SKM-1 treated with dmso at 0.1 percent for 144 hours (cell line): ENCODE results near the gene SEPTIN7.

Experiments used
- DNase-seq: peaks from one replicate; lab custom pipeline; 2025; ENCODE audit not compliant: unreplicated experiment; lab: John Stamatoyannopoulos, UW

SEPTIN7 gene

GRCh38 chr7:35785250-35785649, 15.6 kb upstream of the SEPTIN7 start:
- no peak for DNase-seq

DNA sequence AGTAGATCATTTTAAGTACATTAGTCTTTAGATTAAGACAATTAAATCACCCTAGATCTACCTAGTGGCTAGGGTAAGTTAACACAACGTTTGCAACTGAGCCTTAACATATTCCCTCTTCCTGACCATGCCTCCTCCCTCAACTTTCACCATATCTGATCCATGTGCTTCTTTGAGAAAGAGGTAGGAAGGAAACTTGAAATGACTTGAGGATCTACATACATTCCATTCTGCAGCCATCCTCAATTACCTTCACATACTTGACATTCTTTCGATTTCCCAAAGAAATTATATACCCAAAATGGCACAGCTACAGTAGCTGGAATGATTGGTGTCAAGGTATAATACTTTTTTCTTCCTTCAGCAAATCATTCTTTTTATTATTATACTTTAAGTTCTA, 12.9 kb upstream of the SEPTIN7 start:
- no peak for DNase-seq

DNA sequence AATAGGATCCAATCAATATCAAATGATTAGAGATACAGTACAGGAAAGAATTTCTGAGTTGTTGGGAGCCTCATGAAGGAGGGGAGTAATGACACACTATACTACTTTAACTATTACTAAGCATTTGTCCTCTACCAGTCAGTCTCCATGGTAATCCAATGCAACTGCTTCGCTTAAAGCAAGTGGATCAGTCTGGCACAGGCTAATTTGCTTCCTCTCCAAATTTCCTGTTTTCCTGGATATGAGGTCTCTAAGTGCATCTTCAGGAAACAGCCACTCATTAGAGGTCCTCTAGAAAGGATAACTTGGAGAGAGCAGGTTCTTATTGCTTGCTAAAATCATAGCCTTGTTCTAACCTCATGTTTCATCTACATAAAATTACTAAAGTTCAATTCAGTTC, 8.4 kb upstream of the SEPTIN7 start:
- DNase-seq = no peak

- DNase-seq = no peak
Measured at GRCh38 chr7:35792873-35793489, 7.9 kb upstream of the SEPTIN7 start.

DNA sequence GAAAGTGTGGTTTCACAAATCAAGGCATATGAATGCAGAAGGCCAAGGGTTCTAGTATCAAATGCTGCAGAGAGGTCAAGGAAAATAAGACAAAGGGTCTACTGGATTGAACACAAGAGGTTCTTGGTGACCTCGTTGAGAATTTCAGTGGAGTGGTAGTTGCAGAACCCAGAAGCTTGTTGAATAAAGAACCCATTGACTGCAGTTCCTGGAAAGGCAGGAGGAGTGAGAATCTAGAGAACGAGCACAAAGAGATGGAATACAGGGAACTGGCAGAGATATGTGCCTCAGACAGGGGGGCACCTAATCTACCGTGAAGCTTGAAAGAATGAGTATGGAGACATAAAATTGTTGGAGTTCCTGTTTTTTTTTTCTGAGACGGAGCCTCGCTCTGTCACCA, 3.5 kb upstream of the SEPTIN7 start:
- DNase-seq = no peak

- peak; percentile 72 for DNase-seq
Measured at GRCh38 chr7:35799846-35800717, 775 bp upstream of the SEPTIN7 start.

GRCh38 chr7:35801392-35802101, 690 bp downstream of the SEPTIN7 start:
- DNase-seq = peak; percentile 57

DNA sequence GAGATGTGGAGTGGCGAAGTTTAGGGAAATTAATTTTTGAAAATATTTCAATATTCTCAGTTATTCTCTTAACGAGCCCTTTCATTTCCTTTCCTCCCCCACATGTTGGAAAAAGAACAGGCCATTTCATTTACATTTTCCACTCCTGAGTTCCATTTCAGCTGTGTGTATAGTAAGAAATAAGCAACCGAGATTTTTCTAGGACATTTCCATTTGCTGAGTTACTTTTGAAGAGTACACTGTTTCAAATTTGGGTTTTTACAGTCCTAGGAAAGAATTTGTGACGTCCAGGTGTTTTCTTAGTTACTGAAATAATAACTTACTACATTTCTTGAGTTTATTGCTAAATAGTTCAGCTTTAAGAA, 1.2 kb downstream of the SEPTIN7 start:
- DNase-seq = no peak

DNA sequence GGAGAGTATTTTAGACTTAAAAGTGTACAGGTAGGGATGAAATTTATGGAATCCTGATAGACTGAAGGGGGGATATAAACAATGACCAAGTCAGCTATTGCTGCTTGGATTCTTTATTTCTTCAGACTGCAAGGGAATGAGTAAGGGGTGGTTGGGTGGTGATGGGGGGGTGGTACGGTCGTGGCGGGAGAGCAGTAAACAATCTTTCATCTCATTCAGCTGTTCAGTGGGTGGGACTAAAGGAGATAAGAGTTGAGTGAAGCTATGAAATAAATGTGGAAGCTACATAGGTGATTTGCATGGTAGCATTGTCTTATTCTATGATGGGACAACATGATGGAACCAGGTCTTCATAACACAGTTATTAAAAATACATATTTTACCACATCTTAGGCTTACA, 1.8 kb downstream of the SEPTIN7 start:
- no peak for DNase-seq

- no peak for DNase-seq
Measured at GRCh38 chr7:35804231-35804970, 3.5 kb downstream of the SEPTIN7 start.

DNA sequence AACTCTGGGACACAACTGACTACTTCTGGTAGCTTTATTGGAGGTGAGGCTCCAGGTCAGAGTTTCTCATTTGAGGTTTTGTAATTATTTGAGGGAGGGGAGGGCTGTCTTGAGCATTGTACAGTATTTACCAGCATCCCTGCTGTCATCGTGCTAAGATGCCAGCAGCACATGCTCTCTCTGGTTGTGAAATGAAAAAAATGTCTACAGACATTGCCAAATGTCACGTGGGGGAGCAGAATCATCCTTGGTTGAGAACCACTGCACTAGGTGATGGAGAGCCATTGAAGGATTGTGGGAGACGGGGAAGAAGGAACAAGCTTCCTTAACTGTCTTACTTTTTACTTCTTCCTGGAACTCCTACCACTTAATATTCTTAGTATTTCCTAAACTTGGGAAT, 5.0 kb downstream of the SEPTIN7 start:
- no peak for DNase-seq

- DNase-seq = no peak
Measured at GRCh38 chr7:35816514-35816913, 15.7 kb downstream of the SEPTIN7 start.

GRCh38 chr7:35817181-35817580, 16.3 kb downstream of the SEPTIN7 start:
- DNase-seq = no peak

- DNase-seq = no peak
Measured at GRCh38 chr7:35817930-35818329, 17.1 kb downstream of the SEPTIN7 start.

DNA sequence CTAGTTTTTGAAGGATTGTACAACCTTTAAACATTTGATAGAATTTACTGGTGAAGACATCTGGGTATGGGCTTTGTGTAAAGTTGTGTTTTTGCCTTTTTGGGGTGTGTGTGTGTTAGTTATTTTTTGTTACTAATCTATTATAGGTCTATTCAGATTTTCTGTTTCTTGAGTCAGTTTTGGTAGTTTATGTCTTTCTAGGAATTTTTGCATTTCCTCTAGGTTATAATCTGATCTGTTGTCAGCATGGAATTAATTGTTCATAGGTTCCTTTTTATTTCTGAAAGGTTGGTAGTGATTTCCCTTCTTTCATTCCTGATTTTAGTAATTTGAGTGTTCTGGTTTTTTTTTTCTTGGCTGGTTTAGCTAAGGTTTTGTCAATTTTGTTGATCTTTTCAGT, 17.7 kb downstream of the SEPTIN7 start:
- no peak for DNase-seq

- no peak for DNase-seq
Measured at GRCh38 chr7:35819310-35819709, 18.5 kb downstream of the SEPTIN7 start.

GRCh38 chr7:35819954-35820703, 19.3 kb downstream of the SEPTIN7 start:
- DNase-seq = no peak

GRCh38 chr7:35820858-35821257, 20.0 kb downstream of the SEPTIN7 start:
- DNase-seq = no peak

DNA sequence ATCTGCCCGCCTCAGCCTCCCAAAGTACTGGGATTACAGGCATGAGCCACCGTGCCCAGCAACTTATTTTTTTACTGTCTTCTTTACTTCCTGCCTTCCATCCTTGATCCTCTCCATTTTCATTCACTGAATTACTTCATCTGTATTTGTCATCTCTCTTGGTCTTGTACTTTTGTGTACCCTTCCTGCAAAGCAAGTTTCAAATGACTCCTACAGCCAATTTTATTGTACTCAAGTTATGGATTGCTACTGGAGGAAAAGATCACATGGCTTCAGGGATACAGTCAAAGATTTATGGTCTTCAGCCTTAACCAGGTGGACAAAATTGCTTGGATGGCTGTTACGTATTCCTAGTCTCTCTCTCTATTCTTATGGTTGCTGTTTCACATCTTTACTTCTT, 22.6 kb downstream of the SEPTIN7 start:
- no peak for DNase-seq

GRCh38 chr7:35825974-35826373, 25.1 kb downstream of the SEPTIN7 start:
- no peak for DNase-seq

DNA sequence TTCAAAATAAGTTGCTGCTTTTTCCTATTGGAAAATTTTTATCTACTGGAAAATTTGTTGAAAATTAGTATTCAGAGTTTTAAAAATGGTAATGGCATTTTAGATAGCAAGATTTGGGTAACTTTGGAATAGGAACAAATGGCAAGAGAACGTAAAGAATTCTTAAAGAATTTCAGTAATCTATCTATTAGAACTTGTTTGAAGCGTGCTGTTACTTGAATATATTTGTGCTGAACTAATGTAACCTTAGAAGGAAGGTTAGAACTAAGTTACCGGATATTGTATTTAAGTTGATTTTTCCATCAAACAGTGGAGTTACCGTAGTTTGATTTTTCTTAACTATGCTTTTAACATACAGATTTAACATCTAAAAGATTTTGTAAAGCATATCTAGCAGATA, 25.9 kb downstream of the SEPTIN7 start:
- no peak for DNase-seq
